Heart left ventricle (tissue), 16 donors: Measurements from ENCODE around the gene AFF1. TPM values are rescaled to one million over a fixed set of nuclear protein-coding genes. Genes with fewer than 3 reads are reported as not detected.

ENCODE experiments used
- ATAC-seq, 4 donors: fragments of 200-7000 bp; cut with Tn5 transposase; one replicate each; pipeline ENCODE4 v1.9.1; 2020 to 2022; ENCODE audit warnings: moderate library complexity in 4 of 4, mild to moderate bottlenecking in 3 of 4, moderate number of reproducible peaks in 1 of 4
- DNase-seq, 5 donors: peaks; one replicate each; pipeline ENCODE4 v3.0.0-alpha.2; 2020
- H3K27ac ChIP-seq, 12 donors: fragments of 200-600 bp; sonication (generic) in 4 of 12; one replicate each; pipeline versions ENCODE4 v1.5.0 to v1.8.0; 2016 to 2022; ENCODE audit warnings: mild to moderate bottlenecking in 2 of 12
- H3K27me3 ChIP-seq, 9 donors: fragments of 200-600 bp; sonication (generic) in 2 of 9; one replicate each; pipeline versions ENCODE4 v1.5.1 to v1.8.0; 2016 to 2022; ENCODE audit warnings: mild to moderate bottlenecking in 3 of 9
- H3K36me3 ChIP-seq, 9 donors: fragments of 200-600 bp; sonication (generic) in 2 of 9; one replicate each; pipeline versions ENCODE4 v1.5.0 to v1.8.0; 2018 to 2022; ENCODE audit warnings: mild to moderate bottlenecking in 2 of 9
- H3K4me1 ChIP-seq, 12 donors: fragments of 200-600 bp; sonication (generic) in 4 of 12; one replicate each; pipeline versions ENCODE4 v1.5.0 to v1.8.0; 2016 to 2022; ENCODE audit warnings: mild to moderate bottlenecking in 3 of 12
- H3K4me3 ChIP-seq, 12 donors: fragments of 200-600 bp; sonication (generic) in 4 of 12; one replicate each; pipeline versions ENCODE4 v1.5.0 to v1.8.0; 2017 to 2022; ENCODE audit warnings: mild to moderate bottlenecking in 9 of 12, moderate library complexity in 4 of 12
- H3K9me3 ChIP-seq, 12 donors: fragments of 200-600 bp; sonication (generic) in 4 of 12; one replicate each; pipeline versions ENCODE4 v1.5.0 to v1.8.0; 2016 to 2022; ENCODE audit warnings: mild to moderate bottlenecking in 1 of 12
- POLR2A ChIP-seq, 2 donors: fragments of 450-650 bp; IDR thresholded peaks; one replicate each; pipeline ENCODE4 v1.6.1; 2017; ENCODE audit warnings: antibody characterized with exemption in 2 of 2, mild to moderate bottlenecking in 2 of 2, moderate library complexity in 2 of 2
- WGBS, 4 donors: extraction: QIAGEN DNeasy Blood & Tissue Kit in 2 of 4; methylation state at CpG; one replicate each; pipeline versions ENCODE4 v1.1.5 to v1.1.7; 2013 to 2018; 5-methylcytosine and 5-hydroxymethylcytosine counted together
- intact Hi-C, 10 donors: fragments of 100-400 bp; cut with DNase I; formaldehyde crosslinking; loops; one replicate each; pipeline versions ENCODE4 v1.11.1 to v1.14.2; 2022
- polyA plus RNA-seq, 2 donors: library from polyadenylated mRNA; stranded (reverse); fragments of 200-250 nt; gene quantifications; one replicate each; pipeline ENCODE4 v1.2.3, GENCODE V29; 2013
- total RNA-seq, 9 donors: library from RNA; depleted of rRNA in 2 of 9; stranded (reverse); fragments of >200 nt in 2 of 9; fragmentation: NEBNext Ultra II Directional in 3 of 9; extraction: Animal tissue kit (Norgen Biotek cat#: 25700) in 3 of 9; gene quantifications; one replicate each; pipeline versions ENCODE4 v1.1.0 to v1.2.4, GENCODE V29; 2016 to 2023
- TF ChIP-seq, protein P1 (sequence below), 12 donors: fragments of 200-600 bp; sonication (generic) in 4 of 12; IDR thresholded peaks; one replicate each; pipeline versions ENCODE4 v1.5.0 to v1.8.0; 2018 to 2022; ENCODE audit warnings: antibody characterized with exemption in 12 of 12, mild to moderate bottlenecking in 5 of 12
- donor health status: ischemic (EF 13 %, LVEDD 7.1; RV severe dilation, severe dysfunction).
- donor health status: healthy with polysubstance abuse.
- donor health status: DM: no; HTN: yes; CAD: no.
- donor health status: DM: no; HTN: no; CAD: no.
- donor health status: ischemic (EF 25% LVEDD 6.9; RV normal size, moderate dysfunction).
- donor health status: ischemic (EF 25% LVEDD 5.7; RV mildly dilated, moderate dysfunction).
- donor health status: healthy.
- donor health status: DM: yes; HTN: yes; CAD: no.
- donor health status: ischemic (EF 35%, LVEDD 5.7; RV mildly dilated, moderate dysfunction).
- donor health status: nonischemic (EF 11% LVEDD 7.7; RV severe dilation, severe dysfunction).
- donor health status: DM: yes; HTN: yes; CAD: no.
- donor health status: PGD.
- donor health status: ischemic (EF 29% LVEDD 5.4; RV normal size, mild dysfunction).
- donor health status: nonischemic (EF 23%, LVEDD 6.1; RV moderate dilation, normal function).

The AFF1 gene
- total and polyA plus RNA-seq, 11 donors, result 51.8 to 96.5 (median 72.8) TPM

DNA sequence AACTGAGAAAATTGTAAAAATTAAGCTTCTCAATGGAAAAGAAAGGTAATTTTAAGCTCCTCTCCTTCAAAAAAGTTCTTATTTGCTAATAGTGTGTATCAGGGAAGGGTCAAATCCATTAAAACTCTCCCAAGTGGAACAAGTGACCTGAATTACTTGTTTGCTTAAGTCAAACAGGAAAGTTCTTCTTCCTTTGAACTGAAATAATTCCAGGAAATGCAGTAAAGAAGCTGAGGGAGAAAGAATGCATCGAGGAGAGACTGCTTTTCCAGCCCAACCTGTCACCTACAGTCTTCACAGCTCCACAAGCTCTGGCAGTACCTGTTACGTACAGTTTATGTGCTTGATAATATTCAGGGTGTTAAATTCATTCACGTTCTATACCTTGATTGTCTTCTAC lies 154.6 kb downstream of the AFF1 start:
- intact Hi-C loops, result no loop called here
- Histone ChIP-seq H3K4me1 (peaks cover 0 to 65% (median 32%) of the 10 kb centered on the region in 12 donors), H3K27ac (peak overlapping the region in 2 of 12 donors; percentile 6 to 27), H3K27me3 (no peaks in the 10 kb centered on the region), H3K4me3 (no peak overlapping the region), H3K9me3 (no peaks in the 10 kb centered on the region), H3K36me3 (peaks cover 0 to 48% (median 38%) of the 10 kb centered on the region in 9 donors)
- ATAC-seq (no peak), DNase-seq (no peak)
- WGBS, 4 donors, result 54 to 65% (median 63%) methylated on average over 3 of the region's 3 CpGs
- no peak for TF ChIP-seq POLR2A (IDR thresholded peaks at IDR 0.05)
- TF ChIP-seq, protein P1, sequence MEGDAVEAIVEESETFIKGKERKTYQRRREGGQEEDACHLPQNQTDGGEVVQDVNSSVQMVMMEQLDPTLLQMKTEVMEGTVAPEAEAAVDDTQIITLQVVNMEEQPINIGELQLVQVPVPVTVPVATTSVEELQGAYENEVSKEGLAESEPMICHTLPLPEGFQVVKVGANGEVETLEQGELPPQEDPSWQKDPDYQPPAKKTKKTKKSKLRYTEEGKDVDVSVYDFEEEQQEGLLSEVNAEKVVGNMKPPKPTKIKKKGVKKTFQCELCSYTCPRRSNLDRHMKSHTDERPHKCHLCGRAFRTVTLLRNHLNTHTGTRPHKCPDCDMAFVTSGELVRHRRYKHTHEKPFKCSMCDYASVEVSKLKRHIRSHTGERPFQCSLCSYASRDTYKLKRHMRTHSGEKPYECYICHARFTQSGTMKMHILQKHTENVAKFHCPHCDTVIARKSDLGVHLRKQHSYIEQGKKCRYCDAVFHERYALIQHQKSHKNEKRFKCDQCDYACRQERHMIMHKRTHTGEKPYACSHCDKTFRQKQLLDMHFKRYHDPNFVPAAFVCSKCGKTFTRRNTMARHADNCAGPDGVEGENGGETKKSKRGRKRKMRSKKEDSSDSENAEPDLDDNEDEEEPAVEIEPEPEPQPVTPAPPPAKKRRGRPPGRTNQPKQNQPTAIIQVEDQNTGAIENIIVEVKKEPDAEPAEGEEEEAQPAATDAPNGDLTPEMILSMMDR (IDR thresholded peaks at IDR 0.05), result no peak

DNA sequence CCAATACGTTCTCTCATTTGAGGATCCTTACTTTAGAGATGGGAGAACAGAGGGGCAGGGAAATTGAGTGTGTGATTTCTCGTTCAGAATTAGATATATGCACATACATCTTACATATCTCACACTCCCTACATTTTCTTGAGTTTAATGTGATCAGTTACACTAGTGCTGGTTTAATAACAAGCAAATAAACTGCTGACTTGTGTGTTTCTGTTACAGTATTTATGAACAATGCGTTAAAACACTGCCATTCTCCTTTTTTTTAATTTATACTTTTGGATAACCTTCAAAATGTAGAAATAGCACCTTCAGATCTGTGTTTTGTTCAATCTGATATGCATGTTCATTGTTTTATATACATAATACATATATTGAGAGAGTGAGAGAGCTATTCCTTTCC lies 155.5 kb downstream of the AFF1 start:
- intact Hi-C loops, result loop anchor here in 5 of 10 donors (5.0 kb wide), 3 partner anchors 83 to 168 kb away; partner anchors contain the start of gene AFF1 (in 1 of the 5)
- Histone ChIP-seq H3K27ac (no peak overlapping the region), H3K27me3 (no peaks in the 10 kb centered on the region), H3K36me3 (peaks cover 0 to 49% (median 42%) of the 10 kb centered on the region in 9 donors), H3K4me1 (peaks cover 0 to 58% (median 31%) of the 10 kb centered on the region in 12 donors), H3K9me3 (no peaks in the 10 kb centered on the region), H3K4me3 (no peak overlapping the region)
- DNase-seq (no peak), ATAC-seq (no peak)
- 96 to 99% (median 97%) methylated on average over 3 of the region's 3 CpGs for WGBS, 4 donors
- TF ChIP-seq, protein P1 (IDR thresholded peaks at IDR 0.05), result no peak
- TF ChIP-seq POLR2A (IDR thresholded peaks at IDR 0.05), result no peak

DNA sequence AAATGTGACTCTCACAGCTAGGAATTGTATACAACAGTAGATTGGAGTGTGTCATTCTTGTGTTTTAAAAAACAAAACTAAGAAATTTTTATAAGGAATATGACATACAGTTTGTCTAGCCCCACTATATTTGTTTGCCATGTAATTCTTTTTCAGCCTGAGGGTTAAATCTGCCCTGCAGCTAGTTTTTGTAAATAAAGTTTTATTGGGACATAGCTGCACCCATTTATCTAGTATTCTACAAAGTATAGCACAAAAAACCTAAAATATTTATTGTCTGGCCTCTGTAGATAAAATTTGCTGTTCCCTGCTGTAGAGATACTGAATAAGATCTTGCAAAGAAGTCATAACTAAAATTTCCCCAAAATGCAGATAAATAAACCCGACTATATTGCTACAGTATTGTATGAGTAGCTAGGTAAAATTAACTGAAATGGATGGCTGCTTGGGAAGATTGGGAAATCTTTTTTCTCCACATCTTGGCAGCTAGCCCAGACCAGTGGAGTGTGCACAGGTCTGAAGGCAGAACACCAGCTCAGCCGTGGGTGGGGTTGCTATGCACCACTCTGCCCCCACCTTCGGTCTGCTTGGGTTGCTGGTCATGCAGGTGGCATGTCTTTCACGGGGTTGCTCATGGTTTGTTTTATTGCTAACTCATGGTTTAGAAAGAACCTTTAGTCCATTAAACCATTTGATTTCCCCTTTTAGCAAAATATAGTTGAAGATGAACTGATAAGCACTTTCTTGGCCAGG lies 157.8 kb downstream of the AFF1 start:
- DNase-seq, result peak in 4 of 5 donors; percentile 62 to 76 (median 70)
- no peaks in the 10 kb centered on the region for H3K9me3 ChIP-seq
- H3K36me3 ChIP-seq, result peaks cover 0 to 50% (median 41%) of the 10 kb centered on the region in 9 donors
- H3K4me3 ChIP-seq, result no peak overlapping the region
- intact Hi-C loops, result loop anchor here (1.0 to 5.0 kb wide), 9 partner anchors 84 to 172 kb away; partner anchors contain the start of gene AFF1 (in 2 of the 10)
- H3K27ac ChIP-seq, result peak overlapping the region in 6 of 12 donors; percentile 2 to 43 (median 8)
- ATAC-seq, result peak; percentile 74 to 87 (median 81)
- H3K4me1 ChIP-seq, result peaks cover 0 to 52% (median 28%) of the 10 kb centered on the region in 12 donors
- no peaks in the 10 kb centered on the region for H3K27me3 ChIP-seq
- TF ChIP-seq POLR2A (IDR thresholded peaks at IDR 0.05), result no peak
- TF ChIP-seq, protein P1 (IDR thresholded peaks at IDR 0.05), result no peak
- 18 to 28% (median 22%) methylated on average over 4 of the region's 4 CpGs for WGBS, 4 donors

DNA sequence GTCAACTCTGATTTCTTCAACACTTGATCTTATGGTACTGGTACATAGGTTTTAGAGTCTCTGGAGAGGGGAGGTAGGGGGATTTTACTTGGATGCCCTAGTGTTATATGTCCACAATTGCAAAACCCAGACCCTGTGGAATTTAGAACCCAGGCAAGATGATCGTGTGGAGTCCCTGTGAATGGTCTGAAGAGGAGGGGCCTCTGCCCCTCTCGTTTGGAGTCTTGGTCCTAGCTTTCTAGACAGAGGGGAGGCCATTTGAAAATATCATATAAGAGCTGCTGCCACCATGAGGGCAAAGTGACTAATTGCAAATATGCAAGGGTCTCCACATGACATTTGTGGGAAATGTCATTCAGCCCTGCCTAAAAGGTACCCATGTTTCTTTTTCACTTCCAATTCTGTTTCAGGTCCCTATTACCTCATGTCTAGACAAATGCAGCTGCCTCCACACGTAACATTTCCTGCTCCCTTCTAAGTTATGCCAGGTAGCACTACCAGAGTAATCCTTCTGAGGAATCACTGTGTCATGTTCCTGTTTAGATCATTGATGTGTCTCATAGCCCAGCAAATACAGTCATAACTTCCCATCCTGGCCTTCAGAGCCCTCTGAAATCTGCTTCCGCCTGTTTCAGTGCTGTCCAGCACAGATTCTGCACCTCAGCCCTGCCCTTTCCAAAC lies 158.8 kb downstream of the AFF1 start:
- Histone ChIP-seq H3K9me3 (no peaks in the 10 kb centered on the region), H3K27me3 (no peaks in the 10 kb centered on the region), H3K4me3 (no peak overlapping the region), H3K36me3 (peaks cover 0 to 50% (median 41%) of the 10 kb centered on the region in 9 donors), H3K27ac (peak overlapping the region in 6 of 12 donors; percentile 2 to 43 (median 15)), H3K4me1 (peaks cover 0 to 52% (median 27%) of the 10 kb centered on the region in 12 donors)
- ATAC-seq (peak; percentile 65 to 84 (median 78)), DNase-seq (peak in 1 of 5 donors; percentile 37)
- no peak for TF ChIP-seq POLR2A (IDR thresholded peaks at IDR 0.05)
- TF ChIP-seq, protein P1 (IDR thresholded peaks at IDR 0.05), result peak; percentile 48 to 84 (median 71)
- 28 to 32% (median 30%) methylated on average over 4 of the region's 4 CpGs for WGBS, 4 donors
- intact Hi-C loops, result loop anchor here (1.0 to 5.0 kb wide), 10 partner anchors 85 to 173 kb away; partner anchors contain the start of gene AFF1 (in 2 of the 10)
